Prostate gland (tissue), 2 donors: ENCODE results near the gene COMMD1.

Experiments used
- CTCF ChIP-seq, 4 experiments: fragments of 200-600 bp in 2 of 4; fragments of 450-650 bp in 2 of 4; sonication (generic) in 2 of 4; IDR thresholded peaks; 1 replicate in 3 of 4; 2 replicates in 1 of 4; pipeline ENCODE4 v1.5.1; 2016 to 2019; ENCODE audit warnings: antibody characterized with exemption in 4 of 4, mild to moderate bottlenecking in 2 of 4, moderate library complexity in 2 of 4
- POLR2A ChIP-seq: fragments of 450-650 bp; IDR thresholded peaks from one replicate; pipeline ENCODE4 v1.6.1; 2016; ENCODE audit warnings: antibody characterized with exemption, mild to moderate bottlenecking

- TF ChIP-seq CTCF (IDR thresholded peaks at IDR 0.05) (no peak), POLR2A (no peak)
Observed at GRCh38 chr2:61887717-61888266, 17.7 kb upstream of the COMMD1 start.
